Measurements from ENCODE around the gene NTSR1.

DNA sequence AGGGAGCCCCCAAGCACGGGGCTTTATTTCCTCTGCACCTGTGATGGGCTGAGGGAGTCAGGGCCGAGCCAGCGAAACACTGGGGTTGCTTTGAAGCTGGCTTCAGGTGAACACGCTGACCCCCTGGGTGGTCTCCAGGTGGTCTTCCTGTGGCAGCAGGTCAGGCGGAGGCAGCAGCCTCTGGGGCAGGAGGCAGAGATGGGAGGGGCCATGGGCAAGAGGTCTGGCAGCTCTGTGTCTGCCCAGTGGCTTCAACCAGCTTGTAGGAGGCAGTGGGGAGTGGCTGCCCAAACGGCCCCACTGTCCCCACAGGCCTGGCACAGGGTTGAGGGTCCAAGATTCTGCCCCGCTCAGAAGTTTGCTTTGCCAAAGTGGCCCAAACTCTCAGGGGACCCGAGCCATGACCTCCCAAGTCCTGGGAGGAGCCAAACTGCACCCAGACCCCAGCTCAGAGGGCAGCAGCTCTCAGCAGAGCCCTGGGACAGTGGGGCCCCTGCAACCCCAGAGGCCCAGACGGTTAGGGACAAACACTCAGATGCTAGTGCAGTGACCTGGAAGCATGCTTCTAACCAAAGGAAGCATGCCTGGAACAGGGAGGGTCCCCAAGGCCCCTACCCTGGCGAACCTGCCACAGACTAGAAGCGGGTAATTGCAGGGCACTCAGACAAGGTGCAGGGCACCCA lies 15.3 kb downstream of the NTSR1 start:
- no peak for TF ChIP-seq POLR2A (IDR thresholded peaks at IDR 0.05)
- TF ChIP-seq CTCF (IDR thresholded peaks at IDR 0.05) = no peak

Measured in testis (tissue), 2 donors.